ENCODE results near the gene BRAF. TPM values are rescaled to one million over a fixed set of nuclear protein-coding genes. Genes with fewer than 3 reads are reported as not detected.

The BRAF gene
- total RNA-seq, 3 donors from 2014 or later (not counting 1 experiment from before 2014, with no cell fraction given) = 54.3 to 67.7 (median 64.1) TPM

DNA sequence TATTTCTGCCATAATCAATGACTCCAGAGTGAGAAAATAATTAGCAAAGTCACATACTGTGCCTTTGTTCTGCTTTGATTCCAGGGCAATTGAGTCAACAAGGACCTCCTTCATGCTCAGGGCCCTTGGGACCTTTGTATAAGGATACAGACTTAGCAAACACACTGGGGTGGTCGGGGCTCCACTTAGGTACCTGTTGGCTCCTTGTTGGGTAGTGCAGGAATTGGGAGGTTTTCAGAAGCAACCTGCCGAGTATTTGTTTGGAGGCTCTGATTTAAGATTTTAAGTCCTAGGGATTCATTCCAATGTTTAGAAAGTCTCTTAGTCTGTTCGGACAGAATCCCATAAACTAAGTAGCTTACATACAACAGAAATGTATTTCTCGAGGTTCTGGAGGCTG lies 249.0 kb downstream of the BRAF start:
- no peaks in the 10 kb centered on the region for H3K9me3 ChIP-seq (ENCODE audit: control insufficient read depth, insufficient read depth, low read length)
- H3K4me3 ChIP-seq (ENCODE audit: low read length) = no peak overlapping the region
- H3K36me3 Mint-ChIP-seq = no peaks in the 10 kb centered on the region
- 93% methylated on average over 4 of the region's 4 CpGs for WGBS (ENCODE audit: insufficient coverage)
- H3K9me3 Mint-ChIP-seq = no peaks in the 10 kb centered on the region
- H3K36me3 ChIP-seq (ENCODE audit: control insufficient read depth, insufficient read depth, low read length) = peaks cover 8% of the 10 kb centered on the region
- H3K27me3 Mint-ChIP-seq (ENCODE audit: low read depth in 2 of 2) = no peaks in the 10 kb centered on the region
- TF ChIP-seq, protein P1, sequence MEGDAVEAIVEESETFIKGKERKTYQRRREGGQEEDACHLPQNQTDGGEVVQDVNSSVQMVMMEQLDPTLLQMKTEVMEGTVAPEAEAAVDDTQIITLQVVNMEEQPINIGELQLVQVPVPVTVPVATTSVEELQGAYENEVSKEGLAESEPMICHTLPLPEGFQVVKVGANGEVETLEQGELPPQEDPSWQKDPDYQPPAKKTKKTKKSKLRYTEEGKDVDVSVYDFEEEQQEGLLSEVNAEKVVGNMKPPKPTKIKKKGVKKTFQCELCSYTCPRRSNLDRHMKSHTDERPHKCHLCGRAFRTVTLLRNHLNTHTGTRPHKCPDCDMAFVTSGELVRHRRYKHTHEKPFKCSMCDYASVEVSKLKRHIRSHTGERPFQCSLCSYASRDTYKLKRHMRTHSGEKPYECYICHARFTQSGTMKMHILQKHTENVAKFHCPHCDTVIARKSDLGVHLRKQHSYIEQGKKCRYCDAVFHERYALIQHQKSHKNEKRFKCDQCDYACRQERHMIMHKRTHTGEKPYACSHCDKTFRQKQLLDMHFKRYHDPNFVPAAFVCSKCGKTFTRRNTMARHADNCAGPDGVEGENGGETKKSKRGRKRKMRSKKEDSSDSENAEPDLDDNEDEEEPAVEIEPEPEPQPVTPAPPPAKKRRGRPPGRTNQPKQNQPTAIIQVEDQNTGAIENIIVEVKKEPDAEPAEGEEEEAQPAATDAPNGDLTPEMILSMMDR (IDR thresholded peaks at IDR 0.05) = no peak
- H3K27ac ChIP-seq (ENCODE audit: low read length) = no peak overlapping the region
- ATAC-seq (no peak), DNase-seq (no peak)
- H3K4me1 ChIP-seq (ENCODE audit: control insufficient read depth, insufficient read depth, low read length) = peaks cover 31% of the 10 kb centered on the region
- H3K4me1 Mint-ChIP-seq = peaks cover 37 to 39% of the 10 kb centered on the region in 2 donors
- intact Hi-C loops (cut with micrococcal nuclease) = no loop called here
- peak overlapping the region in 1 of 2 donors; percentile 87 for H3K27ac Mint-ChIP-seq
- H3K4me3 Mint-ChIP-seq = peak overlapping the region; percentile 40
- no peaks in the 10 kb centered on the region for H3K27me3 ChIP-seq (ENCODE audit: control insufficient read depth, insufficient read depth, low read length)

DNA sequence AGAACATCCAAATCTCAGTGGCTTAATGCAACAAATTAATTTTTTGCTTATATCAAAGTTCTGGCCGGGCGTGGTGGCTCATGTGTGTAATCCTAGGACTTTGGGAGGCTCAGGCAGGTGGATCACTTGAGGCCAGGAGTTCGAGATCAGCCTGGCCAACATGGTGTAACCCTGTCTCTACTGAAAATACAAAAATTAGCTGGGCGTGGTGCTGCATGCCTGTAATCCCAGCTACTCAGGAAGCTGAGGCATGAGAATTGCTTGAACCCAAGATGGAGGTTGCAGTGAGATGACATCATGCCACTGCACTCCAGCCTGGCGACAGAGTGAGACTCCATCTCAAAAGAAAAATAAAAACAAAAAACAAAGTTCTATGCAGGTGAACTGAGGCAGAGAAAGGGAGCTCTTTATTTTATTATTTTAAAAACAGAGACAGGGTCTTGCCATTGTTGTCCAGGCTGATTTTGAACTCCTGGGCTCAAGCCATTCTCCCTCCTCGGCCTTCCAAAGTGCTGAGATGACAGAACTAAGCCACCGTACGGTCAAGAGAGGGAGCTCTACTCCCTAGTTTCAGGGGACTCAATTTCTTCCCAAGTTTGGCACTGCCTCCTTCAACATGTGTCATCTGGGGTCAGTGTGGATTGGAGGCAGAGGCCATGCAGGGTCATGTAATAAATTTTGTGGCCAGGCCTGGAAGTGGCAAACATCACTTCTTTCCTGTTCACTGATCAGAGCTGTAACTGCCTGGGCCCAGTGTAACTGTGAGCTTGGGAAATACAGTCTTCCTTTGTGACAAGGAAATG lies 249.6 kb downstream of the BRAF start:
- Histone ChIP-seq H3K27ac (ENCODE audit: low read length) (no peak overlapping the region), H3K9me3 (ENCODE audit: control insufficient read depth, insufficient read depth, low read length) (no peaks in the 10 kb centered on the region), H3K4me3 (ENCODE audit: low read length) (no peak overlapping the region), H3K36me3 (ENCODE audit: control insufficient read depth, insufficient read depth, low read length) (peaks cover 6% of the 10 kb centered on the region), H3K27me3 (ENCODE audit: control insufficient read depth, insufficient read depth, low read length) (no peaks in the 10 kb centered on the region), H3K4me1 (ENCODE audit: control insufficient read depth, insufficient read depth, low read length) (peaks cover 31% of the 10 kb centered on the region)
- WGBS (ENCODE audit: insufficient coverage) = 73% methylated on average over 8 of the region's 8 CpGs
- TF ChIP-seq, protein P1 (IDR thresholded peaks at IDR 0.05) = no peak
- ATAC-seq = no peak
- Mint-ChIP-seq H3K27me3 (ENCODE audit: low read depth in 2 of 2) (no peaks in the 10 kb centered on the region), H3K27ac (peak overlapping the region; percentile 54 to 87), H3K4me1 (peaks cover 37 to 39% of the 10 kb centered on the region in 2 donors), H3K4me3 (peak overlapping the region; percentile 88), H3K9me3 (no peaks in the 10 kb centered on the region), H3K36me3 (no peaks in the 10 kb centered on the region)
- DNase-seq = no peak
- intact Hi-C loops (cut with micrococcal nuclease) = no loop called here

DNA sequence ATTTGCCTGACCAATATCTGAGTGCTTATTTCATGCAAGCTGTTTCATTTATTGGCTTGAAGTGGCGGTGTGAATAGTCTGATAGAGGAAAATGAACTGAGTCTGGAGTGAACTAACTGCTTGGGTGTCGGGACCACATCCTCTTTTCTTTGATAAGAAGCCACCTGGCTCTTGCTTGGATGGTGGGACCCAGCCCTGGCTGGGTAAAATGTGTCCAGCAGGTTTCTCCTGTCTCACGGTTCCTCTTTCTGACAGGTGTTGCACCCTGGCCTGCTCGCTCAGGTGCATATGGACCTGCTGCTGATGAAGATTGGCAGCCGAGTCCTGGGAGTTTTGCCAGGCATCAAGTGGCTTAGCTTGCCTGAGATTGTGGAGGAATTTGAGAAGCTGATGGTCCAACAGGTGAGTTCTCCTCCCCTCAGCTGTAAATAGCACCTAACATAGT lies 250.4 kb downstream of the BRAF start:
- H3K27ac Mint-ChIP-seq = peak overlapping the region; percentile 54 to 87
- H3K27me3 ChIP-seq (ENCODE audit: control insufficient read depth, insufficient read depth, low read length) = no peaks in the 10 kb centered on the region
- ATAC-seq (no peak), DNase-seq (no peak)
- intact Hi-C loops (cut with micrococcal nuclease) = no loop called here
- H3K9me3 ChIP-seq (ENCODE audit: control insufficient read depth, insufficient read depth, low read length) = no peaks in the 10 kb centered on the region
- peak overlapping the region; percentile 88 for H3K4me3 Mint-ChIP-seq
- TF ChIP-seq, protein P1 (IDR thresholded peaks at IDR 0.05) = no peak
- H3K9me3 Mint-ChIP-seq = no peaks in the 10 kb centered on the region
- WGBS (ENCODE audit: insufficient coverage) = 66% methylated on average over 5 of the region's 5 CpGs
- H3K36me3 Mint-ChIP-seq = no peaks in the 10 kb centered on the region
- H3K36me3 ChIP-seq (ENCODE audit: control insufficient read depth, insufficient read depth, low read length) = peaks cover 5% of the 10 kb centered on the region
- peak overlapping the region; percentile 82 for H3K27ac ChIP-seq (ENCODE audit: low read length)
- H3K4me3 ChIP-seq (ENCODE audit: low read length) = no peak overlapping the region
- H3K27me3 Mint-ChIP-seq (ENCODE audit: low read depth in 2 of 2) = no peaks in the 10 kb centered on the region
- H3K4me1 Mint-ChIP-seq = peaks cover 37 to 39% of the 10 kb centered on the region in 2 donors
- peaks cover 31% of the 10 kb centered on the region for H3K4me1 ChIP-seq (ENCODE audit: control insufficient read depth, insufficient read depth, low read length)
